Vagina (tissue), 2 donors: ENCODE measurements around the gene HEXB.

Experiments used
- POLR2AphosphoS5 ChIP-seq, 2 donors: sonication (generic); formaldehyde crosslinking; IDR thresholded peaks; one replicate each; pipeline ENCODE4 v1.9.0; 2017; ENCODE audit warnings: antibody characterized with exemption in 2 of 2, mild to moderate bottlenecking in 2 of 2, low read depth in 1 of 2; ENCODE audit not compliant: insufficient read depth in 1 of 2
- TF ChIP-seq, protein P1 (sequence below), 3 experiments: fragments of 450-650 bp in 2 of 3; fragments of 200-600 bp in 1 of 3; sonication (generic) in 1 of 3; IDR thresholded peaks; one replicate each; pipeline ENCODE4 v1.5.1; 2017 to 2019; ENCODE audit warnings: antibody characterized with exemption in 3 of 3, mild to moderate bottlenecking in 2 of 3, moderate library complexity in 2 of 3

DNA sequence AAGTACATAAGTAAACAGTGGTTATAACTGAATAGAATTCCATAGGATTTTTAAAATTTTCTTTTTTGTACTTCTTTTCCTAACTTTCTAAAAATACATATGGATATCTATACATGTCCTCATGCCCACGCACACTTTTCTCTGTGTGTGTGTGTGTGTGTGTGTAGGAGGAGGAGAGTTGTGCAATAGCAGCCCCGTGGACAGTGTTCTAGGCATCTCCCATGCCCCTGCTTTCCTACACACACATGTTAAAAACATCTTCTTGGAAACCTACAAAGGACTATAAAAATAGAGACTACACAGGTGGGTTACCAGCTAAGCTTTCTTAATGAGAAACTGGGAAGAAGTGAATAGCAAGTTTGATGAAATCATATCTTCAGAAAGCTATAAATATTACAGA, 19.8 kb upstream of the HEXB start:
- TF ChIP-seq POLR2AphosphoS5 (IDR thresholded peaks at IDR 0.05; ENCODE audit: insufficient read depth in 1 of 2, low read depth in 1 of 2) = no peak
- TF ChIP-seq, protein P1, sequence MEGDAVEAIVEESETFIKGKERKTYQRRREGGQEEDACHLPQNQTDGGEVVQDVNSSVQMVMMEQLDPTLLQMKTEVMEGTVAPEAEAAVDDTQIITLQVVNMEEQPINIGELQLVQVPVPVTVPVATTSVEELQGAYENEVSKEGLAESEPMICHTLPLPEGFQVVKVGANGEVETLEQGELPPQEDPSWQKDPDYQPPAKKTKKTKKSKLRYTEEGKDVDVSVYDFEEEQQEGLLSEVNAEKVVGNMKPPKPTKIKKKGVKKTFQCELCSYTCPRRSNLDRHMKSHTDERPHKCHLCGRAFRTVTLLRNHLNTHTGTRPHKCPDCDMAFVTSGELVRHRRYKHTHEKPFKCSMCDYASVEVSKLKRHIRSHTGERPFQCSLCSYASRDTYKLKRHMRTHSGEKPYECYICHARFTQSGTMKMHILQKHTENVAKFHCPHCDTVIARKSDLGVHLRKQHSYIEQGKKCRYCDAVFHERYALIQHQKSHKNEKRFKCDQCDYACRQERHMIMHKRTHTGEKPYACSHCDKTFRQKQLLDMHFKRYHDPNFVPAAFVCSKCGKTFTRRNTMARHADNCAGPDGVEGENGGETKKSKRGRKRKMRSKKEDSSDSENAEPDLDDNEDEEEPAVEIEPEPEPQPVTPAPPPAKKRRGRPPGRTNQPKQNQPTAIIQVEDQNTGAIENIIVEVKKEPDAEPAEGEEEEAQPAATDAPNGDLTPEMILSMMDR (IDR thresholded peaks at IDR 0.05) = no peak
